HEK293T (cell line): Measurements from ENCODE around the gene BSG.
"Not testable (repeated sequence)": the region's sequence is repeated elsewhere in the genome, so short reads cannot be mapped to it uniquely, and the experiment has no call there.

Experiments used
- FOXM1 ChIP-seq: fragments of 450-650 bp; IDR thresholded peaks from 2 replicates; pipeline ENCODE4 v1.6.1; 2017; ENCODE audit warnings: mild to moderate bottlenecking, borderline replicate concordance
- HDGF ChIP-seq: fragments of 450-650 bp; IDR thresholded peaks from 2 replicates; pipeline ENCODE4 v1.6.1; 2017; ENCODE audit warnings: antibody characterized with exemption, borderline replicate concordance
- L3MBTL2 ChIP-seq: fragments of 450-650 bp; conservative IDR thresholded peaks from 2 replicates; pipeline ENCODE4 v1.6.1; 2016; ENCODE audit warnings: mild to moderate bottlenecking
- SUZ12 ChIP-seq: fragments of 450-650 bp; IDR thresholded peaks from 2 replicates; pipeline ENCODE4 v1.6.1; 2016; ENCODE audit warnings: mild to moderate bottlenecking
- TARDBP ChIP-seq: fragments of 450-650 bp; IDR thresholded peaks from 2 replicates; pipeline ENCODE4 v1.6.1; 2016

DNA sequence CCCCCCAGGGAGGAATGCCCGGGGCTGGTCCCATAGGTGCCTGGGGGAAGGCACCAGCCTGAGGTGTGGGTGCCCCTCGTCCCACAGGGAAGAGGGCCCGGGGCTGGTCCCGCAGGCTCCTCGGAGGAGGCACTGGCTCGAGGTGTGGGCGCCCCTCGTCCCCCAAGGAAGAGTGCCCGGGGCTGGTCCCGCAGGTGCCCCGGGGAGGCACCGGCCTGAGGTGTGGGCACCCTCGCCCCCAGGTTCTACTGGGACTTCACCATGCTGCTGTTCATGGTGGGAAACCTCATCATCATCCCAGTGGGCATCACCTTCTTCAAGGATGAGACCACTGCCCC lies 30.9 kb downstream of the BSG start:
- not testable (repeated sequence) for TF ChIP-seq L3MBTL2, SUZ12, FOXM1, HDGF, TARDBP
